Measurements from ENCODE around the gene GJD2.

GJD2 gene

GRCh38 chr15:34754674-34755418, at the start of gene GJD2:
Gene GJD2 (minus strand): TSS chr15:34754998. CDS start chr15:34754488, 510 bp downstream.
- DNase-seq, result no peak

DNA sequence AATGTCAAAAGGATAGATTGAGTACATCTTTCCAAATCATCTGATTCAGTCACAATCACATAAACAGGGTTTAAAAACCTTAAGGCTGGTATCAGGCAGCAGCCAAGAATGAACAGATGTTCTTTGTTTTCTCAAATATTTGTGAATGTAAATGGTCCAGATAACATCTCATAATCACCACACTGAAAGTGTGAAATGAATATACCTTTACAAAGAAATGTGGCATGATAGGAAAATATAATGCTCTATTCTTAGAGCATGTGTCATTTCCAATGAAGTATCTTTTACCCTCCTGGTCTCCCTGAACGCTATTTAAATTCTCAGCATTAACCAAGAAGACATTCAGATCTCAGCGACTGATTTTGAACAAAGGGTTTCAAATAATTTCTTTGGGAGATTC, 49.3 kb upstream of the GJD2 start:
- no peak for DNase-seq

- DNase-seq, result no peak
These were observed 48.3 kb upstream of the GJD2 start for GRCh38 chr15:34802803-34803750.

DNA sequence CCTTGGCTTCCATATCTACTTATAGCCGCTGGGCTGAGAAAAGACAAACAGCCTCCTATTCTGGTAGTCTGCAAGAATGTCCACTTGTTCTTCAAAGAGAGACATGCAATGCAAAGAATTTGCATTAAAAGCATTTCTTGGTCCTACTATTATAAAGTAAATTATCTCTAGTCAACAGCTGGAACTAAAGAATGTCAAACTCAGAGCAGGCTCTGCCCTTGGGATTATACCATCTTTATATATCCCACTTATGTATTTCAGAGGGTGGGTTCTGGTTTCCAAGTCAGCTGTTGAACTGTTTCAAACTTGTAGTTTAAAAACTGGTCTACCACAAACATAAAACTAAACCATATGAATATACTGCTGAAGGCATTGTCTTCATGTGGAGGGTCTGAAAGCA, 47.6 kb upstream of the GJD2 start:
- no peak for DNase-seq

DNA sequence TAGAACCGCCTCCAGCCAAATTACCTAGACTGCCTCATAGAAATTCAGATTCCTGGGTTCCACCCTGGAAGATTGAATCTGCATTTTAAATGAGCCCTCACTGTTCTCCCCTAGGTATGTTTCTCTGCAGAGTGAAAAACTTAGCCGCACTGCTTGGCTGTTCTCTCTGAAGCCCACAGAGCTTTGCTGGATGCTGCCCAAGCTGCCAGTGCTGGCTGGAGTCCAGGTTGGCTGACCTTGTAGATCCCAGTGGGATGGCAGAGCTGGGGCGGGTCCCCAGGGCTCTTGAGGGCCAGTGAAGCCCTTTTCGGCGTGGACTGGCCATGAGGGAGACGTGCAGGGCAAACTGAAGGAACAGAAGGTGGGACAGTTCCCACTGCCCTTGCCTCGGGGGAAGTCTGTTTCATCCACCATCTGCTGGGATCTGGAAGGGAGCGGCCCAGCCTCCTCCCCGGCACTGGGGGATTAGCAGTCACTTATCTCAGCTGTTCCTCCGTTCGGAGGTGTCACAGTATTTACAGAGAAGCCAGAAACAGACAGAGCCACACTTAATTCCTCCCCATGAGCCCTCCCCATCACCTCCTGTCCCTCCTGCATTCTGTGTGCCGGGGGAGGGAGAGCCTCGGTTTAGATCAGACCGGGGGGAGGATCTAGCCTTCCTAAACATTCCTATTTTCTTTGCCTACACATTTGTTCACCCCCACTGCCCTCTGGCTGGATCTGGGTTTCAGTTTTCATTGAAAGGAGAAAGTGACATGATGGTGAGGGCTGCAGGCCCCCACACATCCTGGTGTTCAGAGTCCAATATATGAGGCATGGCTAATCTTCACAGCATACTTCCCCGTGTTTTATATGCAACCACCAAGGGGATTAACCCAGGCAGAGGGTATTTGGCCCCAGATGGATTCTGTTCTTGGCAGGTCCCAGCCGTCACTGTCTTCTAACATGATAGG, 44.6 kb upstream of the GJD2 start:
- no peak for DNase-seq

- DNase-seq, result no peak
These were observed 42.1 kb upstream of the GJD2 start for GRCh38 chr15:34796847-34797435.

GRCh38 chr15:34795267-34796081, 40.7 kb upstream of the GJD2 start, which contains the start of gene ACTC1:
Gene ACTC1 (minus strand): TSS chr15:34795549. CDS start chr15:34794808, 741 bp downstream.
- no peak for DNase-seq

DNA sequence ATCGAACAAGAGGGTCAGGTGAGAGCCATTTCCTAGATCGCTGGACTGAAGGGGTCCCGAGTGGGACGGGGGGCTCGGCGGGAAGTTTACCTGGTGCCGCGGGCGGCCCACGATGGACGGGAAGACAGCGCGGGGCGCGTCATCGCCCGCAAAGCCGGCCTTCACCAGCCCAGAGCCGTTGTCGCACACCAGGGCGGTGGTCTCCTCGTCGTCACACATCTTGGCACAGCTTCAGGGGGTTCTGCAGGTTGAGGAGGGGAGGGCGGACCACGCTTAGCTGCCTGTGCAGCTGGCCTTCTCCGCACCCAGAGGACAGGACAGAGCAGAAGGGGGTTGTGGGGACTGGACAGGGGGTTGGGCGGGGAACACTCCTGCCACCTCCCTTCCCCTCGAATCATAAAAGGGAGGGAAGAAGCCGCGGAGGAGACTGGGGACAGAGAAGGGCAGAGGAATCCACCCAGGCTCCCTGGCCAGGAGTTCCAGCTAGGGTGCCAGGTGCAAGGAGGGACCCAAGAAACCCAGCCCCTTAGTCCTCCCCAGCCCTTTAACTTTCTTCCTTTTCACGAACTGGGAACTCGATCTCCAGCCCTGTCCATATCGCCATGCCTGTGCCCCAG, 39.9 kb upstream of the GJD2 start:
- DNase-seq, result no peak

DNA sequence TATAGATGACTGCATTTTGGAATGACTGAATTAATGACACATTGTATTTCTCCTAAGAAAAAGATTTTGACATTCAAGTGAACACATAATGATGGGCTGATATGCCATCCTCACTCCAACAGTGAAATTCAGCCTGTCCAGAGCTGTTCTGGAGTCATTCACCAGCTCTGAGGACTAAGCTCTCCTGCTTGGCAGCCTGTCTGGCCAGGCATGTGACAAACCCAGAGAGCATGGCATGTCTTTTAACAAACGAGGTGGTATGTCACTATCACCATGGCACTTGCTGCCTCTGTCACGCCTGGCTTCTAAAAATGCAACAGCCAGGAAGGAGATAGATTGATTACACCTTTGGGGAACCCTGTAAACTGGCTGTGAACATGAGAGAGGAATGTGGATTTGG, 39.1 kb upstream of the GJD2 start:
- no peak for DNase-seq

DNA sequence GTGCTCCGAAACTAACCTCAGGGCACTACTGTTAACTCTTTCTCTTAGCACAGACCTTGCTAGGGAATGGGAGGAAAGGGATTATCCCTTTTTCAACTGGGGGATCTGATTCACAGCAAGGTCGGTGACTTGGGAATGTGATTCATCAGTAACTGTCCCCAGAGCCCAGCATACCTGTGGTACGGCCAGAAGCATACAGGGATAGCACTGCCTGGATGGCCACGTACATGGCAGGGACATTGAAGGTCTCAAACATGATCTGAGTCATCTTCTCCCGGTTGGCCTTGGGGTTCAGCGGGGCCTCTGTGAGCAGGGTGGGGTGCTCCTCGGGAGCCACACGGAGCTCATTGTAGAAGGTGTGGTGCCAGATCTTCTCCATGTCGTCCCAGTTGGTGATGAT, 38.3 kb upstream of the GJD2 start:
- DNase-seq, result no peak

GRCh38 chr15:34791701-34792100, 36.9 kb upstream of the GJD2 start:
- no peak for DNase-seq

DNA sequence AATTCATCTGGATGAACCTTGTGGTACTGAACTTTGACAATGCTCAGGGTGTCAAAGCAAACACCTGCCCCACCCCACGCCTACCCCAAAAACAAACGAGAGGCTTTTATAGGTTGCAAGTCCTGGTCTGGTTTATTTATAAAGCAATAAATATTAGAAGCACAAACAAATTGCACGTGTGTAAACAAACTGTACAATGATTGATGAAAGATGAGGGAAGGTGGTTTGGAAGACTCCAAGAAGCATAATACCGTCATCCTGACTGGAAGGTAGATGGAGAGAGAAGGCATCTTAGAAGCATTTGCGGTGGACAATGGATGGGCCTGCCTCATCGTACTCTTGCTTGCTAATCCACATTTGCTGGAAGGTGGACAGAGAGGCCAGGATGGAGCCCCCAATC, 35.3 kb upstream of the GJD2 start:
- DNase-seq, result no peak

DNA sequence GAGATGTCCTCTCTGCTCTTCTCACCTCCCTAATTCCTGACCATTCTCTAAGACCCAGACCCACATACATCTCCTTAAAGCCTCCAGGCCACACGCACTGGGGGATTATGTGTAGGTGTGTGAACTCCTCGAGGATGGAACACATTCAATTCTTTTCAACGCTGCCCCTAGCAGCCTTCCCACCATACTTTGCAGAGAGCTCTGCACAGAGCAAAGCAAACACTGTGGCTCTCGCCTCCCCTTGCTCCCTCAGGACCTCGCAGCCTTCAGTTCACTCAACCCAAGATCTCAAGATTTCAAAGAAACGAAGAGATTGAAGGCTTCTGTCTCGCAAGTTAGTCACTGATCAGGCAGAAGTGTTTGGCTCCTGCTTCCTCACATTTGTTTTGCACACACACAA, 34.5 kb upstream of the GJD2 start:
- DNase-seq, result no peak

GRCh38 chr15:34786206-34786605, 31.4 kb upstream of the GJD2 start:
- DNase-seq, result no peak

GRCh38 chr15:34783991-34784390, 29.2 kb upstream of the GJD2 start:
- no peak for DNase-seq

DNA sequence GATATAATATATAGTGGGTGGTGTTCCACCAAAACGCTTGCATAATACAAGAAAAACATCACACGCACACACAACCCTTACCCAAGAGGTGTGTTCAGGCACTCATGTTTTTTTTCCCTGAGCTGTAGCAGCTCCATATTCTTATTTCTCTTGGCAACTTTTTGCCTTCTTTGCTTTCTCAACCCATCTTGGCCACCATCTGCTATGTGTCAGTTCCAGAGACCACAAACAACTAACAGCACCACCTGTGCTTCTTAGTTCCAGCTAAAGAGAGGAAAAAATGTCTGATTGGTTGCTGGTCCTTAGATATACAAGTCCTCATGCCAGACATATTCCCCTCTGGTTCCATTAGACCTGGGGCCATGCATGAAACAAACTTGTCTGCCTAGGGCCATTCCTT, 28.6 kb upstream of the GJD2 start:
- DNase-seq, result no peak

DNA sequence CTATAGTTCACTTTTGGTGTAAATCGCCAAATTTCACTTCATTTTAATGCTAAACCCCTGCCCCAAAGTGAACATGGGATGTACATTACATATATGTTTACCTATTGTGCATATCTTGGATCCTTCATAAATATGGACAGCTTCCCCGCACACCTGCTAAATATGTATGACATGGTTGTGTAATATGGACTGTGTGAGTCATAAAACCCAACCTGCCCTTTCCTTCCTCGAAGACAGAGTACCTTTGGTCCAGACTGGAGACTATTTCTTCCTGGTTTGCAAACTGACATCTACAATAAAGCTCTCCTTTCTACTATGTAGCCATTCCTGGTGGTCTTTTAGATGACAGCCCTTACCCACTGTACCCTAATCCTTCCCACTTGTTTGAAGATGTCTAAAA, 28.1 kb upstream of the GJD2 start:
- no peak for DNase-seq

DNA sequence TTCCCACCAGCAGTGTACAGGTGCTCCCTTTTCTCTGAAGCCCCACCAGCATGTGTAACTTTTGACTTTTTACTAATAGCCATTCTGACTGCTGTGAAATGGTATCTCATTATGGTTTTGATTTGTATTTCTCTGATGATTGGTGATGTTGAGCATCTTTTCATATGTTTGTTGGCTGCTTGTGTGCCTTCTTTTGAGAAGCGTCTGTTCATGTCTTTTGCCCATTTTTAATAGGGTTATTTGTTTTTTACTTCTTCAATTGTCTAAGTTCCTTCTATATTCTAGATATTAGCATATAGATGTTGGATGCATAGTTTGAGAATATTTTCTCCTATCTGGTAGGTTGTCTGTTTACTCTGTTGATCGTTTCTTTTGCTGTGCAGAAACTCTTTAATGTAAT, 25.9 kb upstream of the GJD2 start:
- DNase-seq, result no peak

- no peak for DNase-seq
These were observed 21.9 kb upstream of the GJD2 start for GRCh38 chr15:34776606-34777105.

- DNase-seq, result no peak
These were observed 19.1 kb upstream of the GJD2 start for GRCh38 chr15:34773917-34774316.

- no peak for DNase-seq
These were observed 18.2 kb upstream of the GJD2 start for GRCh38 chr15:34773013-34773412.

All from CD4-positive, alpha-beta T cell treated with Interleukin-17A for 4 hours (primary cell).